ENCODE data around the gene OR4K5. TPM values are rescaled to one million over a fixed set of nuclear protein-coding genes. Genes with fewer than 3 reads are reported as not detected.

The OR4K5 gene
- total RNA-seq, 1 donor from 2014 or later = not detected

DNA sequence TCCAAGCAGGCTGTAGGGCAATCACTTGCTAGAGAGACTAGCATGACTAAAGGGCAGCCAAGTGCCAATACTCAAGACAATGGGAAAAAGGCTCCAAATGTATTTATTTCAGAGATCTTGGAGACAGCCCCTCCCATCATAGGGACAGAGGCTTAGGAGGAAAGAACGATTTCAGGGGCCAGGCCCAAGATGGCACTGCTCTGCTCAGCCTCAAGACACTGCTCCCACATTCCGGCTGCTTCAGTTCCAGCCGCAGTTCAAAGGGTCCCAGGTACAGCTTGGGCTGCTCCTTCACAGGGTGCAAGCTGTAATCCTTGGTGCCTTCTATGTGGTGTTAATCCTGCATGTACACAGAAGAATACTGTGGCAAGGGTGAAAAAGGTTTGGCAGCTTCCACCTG lies 19.4 kb upstream of the OR4K5 start:
- Histone ChIP-seq H3K27me3 (ENCODE audit: low read depth) (no peaks in the 10 kb centered on the region), H3K9me3 (replicated peaks) (peaks cover 42% of the 10 kb centered on the region), H3K4me1 (no peaks in the 10 kb centered on the region), H3K36me3 (no peaks in the 10 kb centered on the region), H3K4me3 (no peak overlapping the region), H3K27ac (replicated peaks) (no peak overlapping the region)
- DNase-seq = no peak
- intact Hi-C loops (cut with micrococcal nuclease) = no loop called here
- TF ChIP-seq, protein P1, sequence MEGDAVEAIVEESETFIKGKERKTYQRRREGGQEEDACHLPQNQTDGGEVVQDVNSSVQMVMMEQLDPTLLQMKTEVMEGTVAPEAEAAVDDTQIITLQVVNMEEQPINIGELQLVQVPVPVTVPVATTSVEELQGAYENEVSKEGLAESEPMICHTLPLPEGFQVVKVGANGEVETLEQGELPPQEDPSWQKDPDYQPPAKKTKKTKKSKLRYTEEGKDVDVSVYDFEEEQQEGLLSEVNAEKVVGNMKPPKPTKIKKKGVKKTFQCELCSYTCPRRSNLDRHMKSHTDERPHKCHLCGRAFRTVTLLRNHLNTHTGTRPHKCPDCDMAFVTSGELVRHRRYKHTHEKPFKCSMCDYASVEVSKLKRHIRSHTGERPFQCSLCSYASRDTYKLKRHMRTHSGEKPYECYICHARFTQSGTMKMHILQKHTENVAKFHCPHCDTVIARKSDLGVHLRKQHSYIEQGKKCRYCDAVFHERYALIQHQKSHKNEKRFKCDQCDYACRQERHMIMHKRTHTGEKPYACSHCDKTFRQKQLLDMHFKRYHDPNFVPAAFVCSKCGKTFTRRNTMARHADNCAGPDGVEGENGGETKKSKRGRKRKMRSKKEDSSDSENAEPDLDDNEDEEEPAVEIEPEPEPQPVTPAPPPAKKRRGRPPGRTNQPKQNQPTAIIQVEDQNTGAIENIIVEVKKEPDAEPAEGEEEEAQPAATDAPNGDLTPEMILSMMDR (IDR thresholded peaks at IDR 0.05; ENCODE audit: borderline replicate concordance) = no peak

DNA sequence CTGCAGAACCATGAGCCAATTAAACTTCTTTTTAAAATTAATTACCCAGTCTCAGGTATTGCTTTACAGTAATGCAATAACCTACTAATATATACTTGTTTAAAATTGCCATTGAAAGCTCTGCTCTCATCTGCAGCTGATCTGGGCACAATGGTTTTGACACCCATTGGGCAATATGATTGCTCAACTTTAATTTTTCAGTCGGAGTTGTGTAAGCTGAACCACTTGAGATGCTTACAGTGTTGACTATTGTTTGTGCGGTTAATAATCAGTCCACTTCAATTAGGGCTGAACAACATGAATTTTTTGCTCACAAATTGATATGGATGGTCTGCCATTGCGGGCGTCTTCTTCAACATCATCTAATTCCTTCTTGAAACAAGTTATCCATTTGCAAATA lies 18.0 kb upstream of the OR4K5 start:
- Histone ChIP-seq H3K27ac (replicated peaks) (no peak overlapping the region), H3K27me3 (ENCODE audit: low read depth) (no peaks in the 10 kb centered on the region), H3K4me1 (no peaks in the 10 kb centered on the region), H3K36me3 (no peaks in the 10 kb centered on the region), H3K4me3 (no peak overlapping the region), H3K9me3 (replicated peaks) (peaks cover 32% of the 10 kb centered on the region)
- DNase-seq = no peak
- TF ChIP-seq, protein P1 (IDR thresholded peaks at IDR 0.05; ENCODE audit: borderline replicate concordance) = no peak
- intact Hi-C loops (cut with micrococcal nuclease) = no loop called here

DNA sequence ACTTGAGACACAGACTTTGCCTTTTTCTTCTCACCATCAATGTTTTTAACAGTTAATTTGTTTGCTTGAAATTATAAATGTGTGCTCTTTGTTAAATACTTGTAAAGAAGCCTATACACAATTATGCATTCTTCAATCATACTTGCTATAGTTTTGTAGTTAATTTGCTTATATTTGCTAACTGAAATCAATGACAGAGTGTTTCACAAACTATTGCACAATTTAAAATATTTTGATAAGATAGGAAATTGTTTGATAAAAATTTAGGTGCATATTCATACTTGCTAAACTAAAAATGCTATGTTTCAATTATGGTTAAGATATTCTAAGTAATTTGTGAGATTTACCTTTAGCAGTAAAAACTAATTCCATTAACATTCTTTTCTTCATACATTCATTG lies 13.7 kb upstream of the OR4K5 start:
- TF ChIP-seq, protein P1 (IDR thresholded peaks at IDR 0.05; ENCODE audit: borderline replicate concordance) = no peak
- no peaks in the 10 kb centered on the region for H3K4me1 ChIP-seq
- intact Hi-C loops (cut with micrococcal nuclease) = no loop called here
- no peak overlapping the region for H3K27ac ChIP-seq (replicated peaks)
- H3K4me3 ChIP-seq = no peak overlapping the region
- H3K27me3 ChIP-seq (ENCODE audit: low read depth) = no peaks in the 10 kb centered on the region
- H3K36me3 ChIP-seq = no peaks in the 10 kb centered on the region
- peaks cover 13% of the 10 kb centered on the region for H3K9me3 ChIP-seq (replicated peaks)
- no peak for DNase-seq

DNA sequence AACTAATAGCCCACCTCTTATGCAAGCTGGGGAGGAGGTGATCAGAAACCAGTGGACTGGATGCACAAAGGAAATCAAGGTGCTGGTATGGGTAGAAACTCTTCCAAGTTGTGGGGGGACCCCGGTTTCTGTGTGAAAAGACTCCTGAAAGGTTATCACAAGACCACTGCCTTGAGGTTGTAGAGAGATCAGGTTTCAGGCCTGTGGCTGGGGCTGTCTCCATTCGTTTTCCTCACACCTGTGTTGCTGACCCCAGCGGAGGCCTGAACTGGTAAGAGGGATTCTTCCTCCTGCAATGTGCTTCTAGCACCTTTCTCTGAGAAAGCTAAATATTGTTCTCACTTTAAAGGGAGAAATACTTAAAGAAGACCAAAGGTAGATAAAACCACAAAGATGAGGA lies 9.3 kb upstream of the OR4K5 start:
- H3K9me3 ChIP-seq (replicated peaks) = peaks cover 16% of the 10 kb centered on the region
- H3K36me3 ChIP-seq = no peaks in the 10 kb centered on the region
- H3K4me3 ChIP-seq = no peak overlapping the region
- DNase-seq = no peak
- TF ChIP-seq, protein P1 (IDR thresholded peaks at IDR 0.05; ENCODE audit: borderline replicate concordance) = no peak
- no peaks in the 10 kb centered on the region for H3K27me3 ChIP-seq (ENCODE audit: low read depth)
- H3K27ac ChIP-seq (replicated peaks) = no peak overlapping the region
- intact Hi-C loops (cut with micrococcal nuclease) = no loop called here
- H3K4me1 ChIP-seq = no peaks in the 10 kb centered on the region

DNA sequence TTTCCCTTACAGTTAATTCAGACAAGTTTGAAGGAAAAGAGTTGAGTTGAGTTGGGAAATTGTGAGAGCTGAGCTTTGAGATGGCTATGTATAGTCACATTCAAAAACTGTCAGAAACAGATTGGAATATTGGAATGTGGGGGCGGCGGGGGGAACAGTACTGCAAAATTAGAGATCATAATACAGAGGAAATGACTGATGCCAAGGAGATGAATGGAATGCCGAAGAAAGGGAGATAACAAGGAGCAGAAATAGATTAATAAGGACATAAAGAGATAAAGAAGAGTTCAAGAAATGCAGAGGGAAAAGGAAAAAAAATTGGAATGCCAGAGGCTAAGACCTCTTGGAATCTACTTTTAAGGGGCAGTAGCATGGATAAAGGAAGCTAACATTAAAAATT lies 3.2 kb upstream of the OR4K5 start:
- H3K36me3 ChIP-seq = no peaks in the 10 kb centered on the region
- TF ChIP-seq, protein P1 (IDR thresholded peaks at IDR 0.05; ENCODE audit: borderline replicate concordance) = no peak
- intact Hi-C loops (cut with micrococcal nuclease) = no loop called here
- no peak overlapping the region for H3K27ac ChIP-seq (replicated peaks)
- H3K27me3 ChIP-seq (ENCODE audit: low read depth) = no peaks in the 10 kb centered on the region
- no peak overlapping the region for H3K4me3 ChIP-seq
- H3K9me3 ChIP-seq (replicated peaks) = peaks cover 8% of the 10 kb centered on the region
- no peaks in the 10 kb centered on the region for H3K4me1 ChIP-seq
- DNase-seq = no peak

Measured in left ventricle myocardium inferior (tissue), 1 donor.